A673 (cell line): ENCODE measurements around the gene MPIG6B.

Source experiments
- EZH2 ChIP-seq: fragments of 200-600 bp; sonication (generic); IDR thresholded peaks from 2 replicates; pipeline ENCODE4 v1.6.1; 2017; ENCODE audit warnings: borderline replicate concordance, low read depth, mild to moderate bottlenecking, mixed read lengths, antibody characterized with exemption, low read length; ENCODE audit not compliant: poor library complexity, severe bottlenecking
- TF ChIP-seq, protein P1 (sequence below): fragments of 300-800, 200-600 bp; sonication (generic); conservative IDR thresholded peaks from 2 replicates; pipeline ENCODE4 v1.5.1; 2017; ENCODE audit warnings: low read depth, mild to moderate bottlenecking, antibody characterized with exemption, low read length, moderate library complexity, mixed read lengths

DNA sequence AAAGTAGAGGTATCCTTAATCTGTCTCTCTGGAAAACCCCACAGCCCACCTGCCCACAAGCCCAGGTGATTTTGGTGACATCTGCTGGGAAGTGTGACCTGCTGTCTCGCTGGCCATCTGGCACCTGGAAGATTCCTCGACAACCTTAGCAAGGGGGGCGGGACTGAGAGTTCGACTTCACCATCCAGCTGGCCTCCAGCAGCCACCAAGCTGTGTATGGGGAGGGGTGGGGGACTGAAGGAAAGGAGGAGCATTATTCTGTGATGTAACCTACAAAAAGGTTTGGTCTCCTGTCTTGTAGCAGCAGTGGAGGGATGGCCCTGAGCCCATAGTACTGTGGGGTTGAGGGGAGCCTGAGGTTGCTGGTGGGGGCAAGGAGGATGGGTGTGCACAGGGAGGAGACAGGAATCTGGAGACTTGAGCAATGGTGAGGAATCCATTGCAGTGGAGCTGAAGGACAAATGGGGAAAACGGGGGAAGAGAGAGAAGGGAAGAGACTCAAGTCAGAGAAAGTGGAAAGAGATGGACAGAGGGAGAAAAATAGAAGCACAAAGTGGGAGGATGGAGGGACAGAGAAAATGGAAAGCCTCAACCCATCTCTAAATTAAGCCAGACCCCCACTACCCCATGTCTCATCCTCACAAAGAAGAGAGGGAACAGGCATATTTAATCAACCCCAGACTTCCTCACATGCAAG lies 12.5 kb upstream of the MPIG6B start:
- TF ChIP-seq, protein P1, sequence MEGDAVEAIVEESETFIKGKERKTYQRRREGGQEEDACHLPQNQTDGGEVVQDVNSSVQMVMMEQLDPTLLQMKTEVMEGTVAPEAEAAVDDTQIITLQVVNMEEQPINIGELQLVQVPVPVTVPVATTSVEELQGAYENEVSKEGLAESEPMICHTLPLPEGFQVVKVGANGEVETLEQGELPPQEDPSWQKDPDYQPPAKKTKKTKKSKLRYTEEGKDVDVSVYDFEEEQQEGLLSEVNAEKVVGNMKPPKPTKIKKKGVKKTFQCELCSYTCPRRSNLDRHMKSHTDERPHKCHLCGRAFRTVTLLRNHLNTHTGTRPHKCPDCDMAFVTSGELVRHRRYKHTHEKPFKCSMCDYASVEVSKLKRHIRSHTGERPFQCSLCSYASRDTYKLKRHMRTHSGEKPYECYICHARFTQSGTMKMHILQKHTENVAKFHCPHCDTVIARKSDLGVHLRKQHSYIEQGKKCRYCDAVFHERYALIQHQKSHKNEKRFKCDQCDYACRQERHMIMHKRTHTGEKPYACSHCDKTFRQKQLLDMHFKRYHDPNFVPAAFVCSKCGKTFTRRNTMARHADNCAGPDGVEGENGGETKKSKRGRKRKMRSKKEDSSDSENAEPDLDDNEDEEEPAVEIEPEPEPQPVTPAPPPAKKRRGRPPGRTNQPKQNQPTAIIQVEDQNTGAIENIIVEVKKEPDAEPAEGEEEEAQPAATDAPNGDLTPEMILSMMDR = no peak
- TF ChIP-seq EZH2 = no peak
